HEK293 (cell line): ENCODE data around the gene IVNS1ABP.

Source experiments
- ELK4 ChIP-seq: IDR thresholded peaks from 2 replicates; pipeline ENCODE4 v1.6.1; 2011; ENCODE audit warnings: mild to moderate bottlenecking, low read depth, low read length, borderline replicate concordance
- GLIS1 ChIP-seq: fragments of 450-650 bp; formaldehyde crosslinking; IDR thresholded peaks from 2 replicates; pipeline ENCODE4 v1.5.1; 2016; ENCODE audit warnings: missing biosample characterization, missing genetic modification characterization
- HOXC10 ChIP-seq: sonication (generic); formaldehyde crosslinking; IDR thresholded peaks from 2 replicates; pipeline ENCODE4 v1.8.1; 2023; ENCODE audit warnings: mild to moderate bottlenecking, missing genetic modification reagents
- KLF10 ChIP-seq: fragments of 450-650 bp; IDR thresholded peaks from 2 replicates; pipeline ENCODE4 v1.5.1; 2018; ENCODE audit warnings: missing biosample characterization, mild to moderate bottlenecking, missing genetic modification characterization
- KLF7 ChIP-seq: fragments of 450-650 bp; formaldehyde crosslinking; IDR thresholded peaks from 2 replicates; pipeline ENCODE4 v1.5.1; 2016; ENCODE audit warnings: missing biosample characterization, missing genetic modification characterization, borderline replicate concordance
- MYNN ChIP-seq: fragments of 450-650 bp; formaldehyde crosslinking; IDR thresholded peaks from 2 replicates; pipeline ENCODE4 v1.5.1; 2016; ENCODE audit warnings: missing biosample characterization, missing genetic modification characterization, borderline replicate concordance
- PBX3 ChIP-seq: sonication (generic); formaldehyde crosslinking; IDR thresholded peaks from 2 replicates; pipeline ENCODE4 v1.8.1; 2022; ENCODE audit warnings: mild to moderate bottlenecking, moderate library complexity, missing genetic modification reagents
- ZBTB26 ChIP-seq: fragments of 450-650 bp; formaldehyde crosslinking; optimal IDR thresholded peaks from 2 replicates; pipeline ENCODE3; 2016; ENCODE audit warnings: missing biosample characterization, mild to moderate bottlenecking, missing genetic modification characterization
- ZNF140 ChIP-seq: fragments of 450-650 bp; formaldehyde crosslinking; IDR thresholded peaks from 2 replicates; pipeline ENCODE4 v1.5.1; 2016; ENCODE audit warnings: missing biosample characterization, missing genetic modification characterization
- ZNF146 ChIP-seq: fragments of 450-650 bp; formaldehyde crosslinking; IDR thresholded peaks from 2 replicates; pipeline ENCODE4 v1.5.1; 2016; ENCODE audit warnings: missing biosample characterization, missing genetic modification characterization
- ZNF311 ChIP-seq: fragments of 450-650 bp; formaldehyde crosslinking; IDR thresholded peaks from 2 replicates; pipeline ENCODE4 v1.5.1; 2017; ENCODE audit warnings: missing biosample characterization, missing genetic modification characterization, borderline replicate concordance
- ZNF501 ChIP-seq: fragments of 450-650 bp; formaldehyde crosslinking; IDR thresholded peaks from 2 replicates; pipeline ENCODE4 v1.5.1; 2016; ENCODE audit warnings: missing biosample characterization, missing genetic modification characterization
- ZNF558 ChIP-seq: fragments of 450-650 bp; formaldehyde crosslinking; IDR thresholded peaks from 2 replicates; pipeline ENCODE4 v1.5.1; 2016; ENCODE audit warnings: missing biosample characterization, missing genetic modification characterization
- ZNF580 ChIP-seq: fragments of 450-650 bp; formaldehyde crosslinking; IDR thresholded peaks from 2 replicates; pipeline ENCODE4 v1.5.1; 2016; ENCODE audit warnings: missing biosample characterization, missing genetic modification characterization
- ZNF623 ChIP-seq: fragments of 450-650 bp; formaldehyde crosslinking; IDR thresholded peaks from 2 replicates; pipeline ENCODE4 v1.5.1; 2016; ENCODE audit warnings: missing biosample characterization, missing genetic modification characterization
- ZNF76 ChIP-seq: fragments of 450-650 bp; formaldehyde crosslinking; IDR thresholded peaks from 2 replicates; pipeline ENCODE4; 2016; ENCODE audit warnings: low read depth, missing biosample characterization, missing genetic modification characterization, borderline replicate concordance
- ZNF768 ChIP-seq: fragments of 450-650 bp; formaldehyde crosslinking; IDR thresholded peaks from 2 replicates; pipeline ENCODE4 v1.5.1; 2018; ENCODE audit warnings: missing biosample characterization, mild to moderate bottlenecking, missing genetic modification characterization
- ZSCAN23 ChIP-seq: fragments of 450-650 bp; formaldehyde crosslinking; IDR thresholded peaks from 2 replicates; pipeline ENCODE4 v1.5.1; 2016; ENCODE audit warnings: missing biosample characterization, missing genetic modification characterization
- ZSCAN5A ChIP-seq: fragments of 450-650 bp; formaldehyde crosslinking; IDR thresholded peaks from 2 replicates; pipeline ENCODE4 v1.5.1; 2016; ENCODE audit warnings: missing biosample characterization, missing genetic modification characterization
- TF ChIP-seq, protein P1 (sequence below): fragments of 450-650 bp; formaldehyde crosslinking; IDR thresholded peaks from 2 replicates; pipeline ENCODE4 v1.5.1; 2016; ENCODE audit warnings: missing biosample characterization, missing genetic modification characterization
- TF ChIP-seq, protein P2 (sequence below): fragments of 450-650 bp; formaldehyde crosslinking; conservative IDR thresholded peaks from 2 replicates; pipeline ENCODE4 v1.5.1; 2016; ENCODE audit warnings: low read depth, missing biosample characterization, missing genetic modification characterization
- TF ChIP-seq, protein P3 (sequence below): fragments of 450-650 bp; formaldehyde crosslinking; IDR thresholded peaks from 2 replicates; pipeline ENCODE4 v1.5.1; 2017; ENCODE audit warnings: missing biosample characterization, missing genetic modification characterization

The IVNS1ABP gene

GRCh38 chr1:185317034-185317885, at the start of gene IVNS1ABP (continued):
- TF ChIP-seq ZBTB26 (tag by site-specific recombination) (peak; percentile 84), ZNF501 (tag by site-specific recombination) (peak; percentile 71; the same call in 1 of the 2 replicates), KLF7 (tag by site-specific recombination) (no peak), ZNF768 (no peak), ZSCAN23 (tag by site-specific recombination) (no peak), ZNF76 (tag by site-specific recombination) (no peak), ZNF146 (tag by site-specific recombination) (peak; percentile 39; the same call in 1 of the 2 replicates), ZNF580 (tag by site-specific recombination) (no peak), ZNF623 (tag by site-specific recombination) (no peak), PBX3 (CRISPR knock-in tag) (peak; percentile 88; the same call in 1 of the 2 replicates), ZSCAN5A (tag by site-specific recombination) (peak; percentile 42; the same call in 1 of the 2 replicates), ELK4 (no peak), ZNF311 (tag by site-specific recombination) (no peak), ZNF558 (tag by site-specific recombination) (no peak), MYNN (tag by site-specific recombination) (no peak), GLIS1 (peak; percentile 65), ZNF140 (tag by site-specific recombination) (no peak), HOXC10 (no peak), KLF10 (peak; percentile 91)
- TF ChIP-seq, protein P1, sequence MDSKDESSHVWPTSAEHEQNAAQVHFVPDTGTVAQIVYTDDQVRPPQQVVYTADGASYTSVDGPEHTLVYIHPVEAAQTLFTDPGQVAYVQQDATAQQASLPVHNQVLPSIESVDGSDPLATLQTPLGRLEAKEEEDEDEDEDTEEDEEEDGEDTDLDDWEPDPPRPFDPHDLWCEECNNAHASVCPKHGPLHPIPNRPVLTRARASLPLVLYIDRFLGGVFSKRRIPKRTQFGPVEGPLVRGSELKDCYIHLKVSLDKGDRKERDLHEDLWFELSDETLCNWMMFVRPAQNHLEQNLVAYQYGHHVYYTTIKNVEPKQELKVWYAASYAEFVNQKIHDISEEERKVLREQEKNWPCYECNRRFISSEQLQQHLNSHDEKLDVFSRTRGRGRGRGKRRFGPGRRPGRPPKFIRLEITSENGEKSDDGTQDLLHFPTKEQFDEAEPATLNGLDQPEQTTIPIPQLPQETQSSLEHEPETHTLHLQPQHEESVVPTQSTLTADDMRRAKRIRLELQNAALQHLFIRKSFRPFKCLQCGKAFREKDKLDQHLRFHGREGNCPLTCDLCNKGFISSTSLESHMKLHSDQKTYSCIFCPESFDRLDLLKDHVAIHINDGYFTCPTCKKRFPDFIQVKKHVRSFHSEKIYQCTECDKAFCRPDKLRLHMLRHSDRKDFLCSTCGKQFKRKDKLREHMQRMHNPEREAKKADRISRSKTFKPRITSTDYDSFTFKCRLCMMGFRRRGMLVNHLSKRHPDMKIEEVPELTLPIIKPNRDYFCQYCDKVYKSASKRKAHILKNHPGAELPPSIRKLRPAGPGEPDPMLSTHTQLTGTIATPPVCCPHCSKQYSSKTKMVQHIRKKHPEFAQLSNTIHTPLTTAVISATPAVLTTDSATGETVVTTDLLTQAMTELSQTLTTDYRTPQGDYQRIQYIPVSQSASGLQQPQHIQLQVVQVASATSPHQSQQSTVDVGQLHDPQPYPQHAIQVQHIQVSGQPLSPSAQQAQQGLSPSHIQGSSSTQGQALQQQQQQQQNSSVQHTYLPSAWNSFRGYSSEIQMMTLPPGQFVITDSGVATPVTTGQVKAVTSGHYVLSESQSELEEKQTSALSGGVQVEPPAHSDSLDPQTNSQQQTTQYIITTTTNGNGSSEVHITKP (tag by site-specific recombination): peak; percentile 88
- TF ChIP-seq, protein P2, sequence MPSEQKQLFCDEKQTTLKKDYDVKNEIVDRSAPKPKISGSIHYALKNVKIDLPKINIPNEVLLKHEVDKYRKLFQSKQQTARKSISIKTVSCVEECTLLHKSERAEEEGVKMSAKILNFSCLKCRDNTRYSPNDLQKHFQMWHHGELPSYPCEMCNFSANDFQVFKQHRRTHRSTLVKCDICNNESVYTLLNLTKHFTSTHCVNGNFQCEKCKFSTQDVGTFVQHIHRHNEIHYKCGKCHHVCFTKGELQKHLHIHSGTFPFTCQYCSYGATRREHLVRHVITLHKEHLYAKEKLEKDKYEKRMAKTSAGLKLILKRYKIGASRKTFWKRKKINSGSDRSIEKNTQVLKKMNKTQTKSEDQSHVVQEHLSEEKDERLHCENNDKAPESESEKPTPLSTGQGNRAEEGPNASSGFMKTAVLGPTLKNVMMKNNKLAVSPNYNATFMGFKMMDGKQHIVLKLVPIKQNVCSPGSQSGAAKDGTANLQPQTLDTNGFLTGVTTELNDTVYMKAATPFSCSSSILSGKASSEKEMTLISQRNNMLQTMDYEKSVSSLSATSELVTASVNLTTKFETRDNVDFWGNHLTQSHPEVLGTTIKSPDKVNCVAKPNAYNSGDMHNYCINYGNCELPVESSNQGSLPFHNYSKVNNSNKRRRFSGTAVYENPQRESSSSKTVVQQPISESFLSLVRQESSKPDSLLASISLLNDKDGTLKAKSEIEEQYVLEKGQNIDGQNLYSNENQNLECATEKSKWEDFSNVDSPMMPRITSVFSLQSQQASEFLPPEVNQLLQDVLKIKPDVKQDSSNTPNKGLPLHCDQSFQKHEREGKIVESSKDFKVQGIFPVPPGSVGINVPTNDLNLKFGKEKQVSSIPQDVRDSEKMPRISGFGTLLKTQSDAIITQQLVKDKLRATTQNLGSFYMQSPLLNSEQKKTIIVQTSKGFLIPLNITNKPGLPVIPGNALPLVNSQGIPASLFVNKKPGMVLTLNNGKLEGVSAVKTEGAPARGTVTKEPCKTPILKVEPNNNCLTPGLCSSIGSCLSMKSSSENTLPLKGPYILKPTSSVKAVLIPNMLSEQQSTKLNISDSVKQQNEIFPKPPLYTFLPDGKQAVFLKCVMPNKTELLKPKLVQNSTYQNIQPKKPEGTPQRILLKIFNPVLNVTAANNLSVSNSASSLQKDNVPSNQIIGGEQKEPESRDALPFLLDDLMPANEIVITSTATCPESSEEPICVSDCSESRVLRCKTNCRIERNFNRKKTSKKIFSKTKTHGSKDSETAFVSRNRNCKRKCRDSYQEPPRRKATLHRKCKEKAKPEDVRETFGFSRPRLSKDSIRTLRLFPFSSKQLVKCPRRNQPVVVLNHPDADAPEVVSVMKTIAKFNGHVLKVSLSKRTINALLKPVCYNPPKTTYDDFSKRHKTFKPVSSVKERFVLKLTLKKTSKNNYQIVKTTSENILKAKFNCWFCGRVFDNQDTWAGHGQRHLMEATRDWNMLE (tag by site-specific recombination): peak; percentile 89
- TF ChIP-seq, protein P3, sequence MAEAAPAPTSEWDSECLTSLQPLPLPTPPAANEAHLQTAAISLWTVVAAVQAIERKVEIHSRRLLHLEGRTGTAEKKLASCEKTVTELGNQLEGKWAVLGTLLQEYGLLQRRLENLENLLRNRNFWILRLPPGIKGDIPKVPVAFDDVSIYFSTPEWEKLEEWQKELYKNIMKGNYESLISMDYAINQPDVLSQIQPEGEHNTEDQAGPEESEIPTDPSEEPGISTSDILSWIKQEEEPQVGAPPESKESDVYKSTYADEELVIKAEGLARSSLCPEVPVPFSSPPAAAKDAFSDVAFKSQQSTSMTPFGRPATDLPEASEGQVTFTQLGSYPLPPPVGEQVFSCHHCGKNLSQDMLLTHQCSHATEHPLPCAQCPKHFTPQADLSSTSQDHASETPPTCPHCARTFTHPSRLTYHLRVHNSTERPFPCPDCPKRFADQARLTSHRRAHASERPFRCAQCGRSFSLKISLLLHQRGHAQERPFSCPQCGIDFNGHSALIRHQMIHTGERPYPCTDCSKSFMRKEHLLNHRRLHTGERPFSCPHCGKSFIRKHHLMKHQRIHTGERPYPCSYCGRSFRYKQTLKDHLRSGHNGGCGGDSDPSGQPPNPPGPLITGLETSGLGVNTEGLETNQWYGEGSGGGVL (tag by site-specific recombination): peak; percentile 89
